ENCODE results near the gene TMEM150B.
A peak's percentile ranks its signal among the peaks of the same experiment; 100 is the strongest.

TMEM150B gene

GRCh38 chr19:55354698-55355212 is 29.6 kb upstream of the TMEM150B start, which contains the start of gene COX6B2:
TSS of gene COX6B2 (minus strand) at chr19:55354719. CDS start at chr19:55354521, 198 bp downstream.
- DNase-seq: no peak

GRCh38 chr19:55353803-55354697 is 28.9 kb upstream of the TMEM150B start:
- DNase-seq: peak; percentile 71

GRCh38 chr19:55353356-55353802 is 28.2 kb upstream of the TMEM150B start:
- no peak for DNase-seq

- no peak for DNase-seq
Observed at GRCh38 chr19:55352549-55353145, 27.5 kb upstream of the TMEM150B start.

GRCh38 chr19:55352040-55352439 is 26.9 kb upstream of the TMEM150B start:
- DNase-seq: no peak

GRCh38 chr19:55350620-55351315 is 25.6 kb upstream of the TMEM150B start:
- DNase-seq: no peak

- no peak for DNase-seq
Observed at GRCh38 chr19:55348317-55349034, 23.3 kb upstream of the TMEM150B start.

GRCh38 chr19:55347442-55348009 is 22.4 kb upstream of the TMEM150B start:
- no peak for DNase-seq

- DNase-seq: no peak
Observed at GRCh38 chr19:55346725-55347441, 21.7 kb upstream of the TMEM150B start.

GRCh38 chr19:55345818-55346724 is 20.9 kb upstream of the TMEM150B start:
- DNase-seq: no peak

GRCh38 chr19:55345101-55345817 is 20.1 kb upstream of the TMEM150B start:
- DNase-seq: no peak

GRCh38 chr19:55344444-55344843 is 19.3 kb upstream of the TMEM150B start:
- DNase-seq: no peak

GRCh38 chr19:55341595-55342531 is 16.7 kb upstream of the TMEM150B start:
- no peak for DNase-seq

- peak; percentile 59 for DNase-seq
Observed at GRCh38 chr19:55341171-55341588, 16.0 kb upstream of the TMEM150B start.

- DNase-seq: no peak
Observed at GRCh38 chr19:55340784-55341147, 15.6 kb upstream of the TMEM150B start.

GRCh38 chr19:55339889-55340783 is 15.0 kb upstream of the TMEM150B start:
- DNase-seq: no peak

- DNase-seq: peak; percentile 100
Observed at GRCh38 chr19:55339105-55339888, 14.2 kb upstream of the TMEM150B start, which contains the start of gene KMT5C. TSS of gene KMT5C (plus strand) at chr19:55339876. CDS start at chr19:55341937, 2,061 bp downstream.

All from activated naive CD4-positive, alpha-beta T cell treated with anti-CD3 and anti-CD28 coated beads, Interleukin-2, amount 50 U/mL, for 16 hours (primary cell).